Liver (tissue), 9 donors: ENCODE measurements around the gene NUDT1. TPM values are rescaled to one million over a fixed set of nuclear protein-coding genes. Genes with fewer than 3 reads are reported as not detected.

Experiments used
- DNase-seq: peaks from one replicate; pipeline ENCODE4 v3.0.0-alpha.2; 2017; ENCODE audit warnings: low spot score
- H3K27ac ChIP-seq, 2 donors: one replicate each; pipeline ENCODE4 v1.7.0; 2013; ENCODE audit warnings: inconsistent platforms in 2 of 2, low read length in 2 of 2, control low read depth in 1 of 2, low read depth in 1 of 2, mild to moderate bottlenecking in 1 of 2
- H3K27me3 ChIP-seq, 4 donors: one replicate each; pipeline versions ENCODE4 v1.6.1 to v1.7.0; 2013; ENCODE audit warnings: low read length in 3 of 4, inconsistent platforms in 1 of 4, mild to moderate bottlenecking in 1 of 4, moderate library complexity in 1 of 4; ENCODE audit not compliant: control insufficient read depth in 4 of 4, insufficient read depth in 4 of 4
- H3K36me3 ChIP-seq, 4 donors: one replicate each; pipeline versions ENCODE4 v1.6.1 to v1.7.0; 2013; ENCODE audit warnings: low read length in 3 of 4, mild to moderate bottlenecking in 3 of 4, low read depth in 1 of 4, moderate library complexity in 1 of 4; ENCODE audit not compliant: control insufficient read depth in 4 of 4, insufficient read depth in 3 of 4
- H3K4me1 ChIP-seq, 4 donors: one replicate each; pipeline versions ENCODE4 v1.6.1 to v1.7.0; 2013; ENCODE audit warnings: low read length in 3 of 4, mild to moderate bottlenecking in 3 of 4, moderate library complexity in 1 of 4; ENCODE audit not compliant: control insufficient read depth in 4 of 4, insufficient read depth in 4 of 4
- H3K4me3 ChIP-seq, 3 donors: one replicate each; pipeline versions ENCODE4 v1.6.1 to v1.7.0; 2013; ENCODE audit warnings: low read length in 3 of 3, control low read depth in 1 of 3, low read depth in 1 of 3, mild to moderate bottlenecking in 1 of 3
- H3K9ac ChIP-seq, 2 donors: one replicate each; pipeline ENCODE4 v1.7.0; 2013; ENCODE audit warnings: low read length in 2 of 2, mild to moderate bottlenecking in 2 of 2, moderate library complexity in 2 of 2, control low read depth in 1 of 2, low read depth in 1 of 2
- H3K9me3 ChIP-seq, 4 donors: one replicate each; pipeline versions ENCODE4 v1.6.1 to v1.7.0; 2013; ENCODE audit warnings: low read length in 3 of 4; ENCODE audit not compliant: control insufficient read depth in 4 of 4
- ATF3 ChIP-seq: IDR thresholded peaks from 2 replicates; pipeline ENCODE4 v1.6.1; 2016; ENCODE audit warnings: antibody characterized with exemption
- EGR1 ChIP-seq, 2 donors: IDR thresholded peaks; 2 replicates each; pipeline ENCODE4 v1.6.1; 2016 to 2018; ENCODE audit warnings: antibody characterized with exemption in 2 of 2, low read depth in 2 of 2
- FOXA1 ChIP-seq: IDR thresholded peaks from 2 replicates; pipeline ENCODE4 v1.6.1; 2016; ENCODE audit warnings: antibody characterized with exemption
- FOXA2 ChIP-seq: IDR thresholded peaks from 2 replicates; pipeline ENCODE4 v1.6.1; 2016; ENCODE audit warnings: antibody characterized with exemption
- GABPA ChIP-seq, 2 donors: IDR thresholded peaks in 1 of 2; conservative IDR thresholded peaks in 1 of 2; 2 replicates each; pipeline ENCODE4 v1.6.1; 2016; ENCODE audit warnings: antibody characterized with exemption in 2 of 2, mild to moderate bottlenecking in 1 of 2, moderate library complexity in 1 of 2
- HNF4A ChIP-seq, 2 donors: conservative IDR thresholded peaks; 2 replicates each; pipeline ENCODE4 v1.6.1; 2016; ENCODE audit warnings: antibody characterized with exemption in 2 of 2, mild to moderate bottlenecking in 2 of 2
- HNF4G ChIP-seq: IDR thresholded peaks from 2 replicates; pipeline ENCODE4 v1.6.1; 2016; ENCODE audit warnings: antibody characterized with exemption
- JUND ChIP-seq, 2 donors: IDR thresholded peaks; 2 replicates each; pipeline ENCODE4 v1.6.1; 2016; ENCODE audit warnings: antibody characterized with exemption in 2 of 2
- MAX ChIP-seq: IDR thresholded peaks from 2 replicates; pipeline ENCODE4 v1.6.1; 2016; ENCODE audit warnings: antibody characterized with exemption
- NR2F2 ChIP-seq: IDR thresholded peaks from 2 replicates; pipeline ENCODE4 v1.6.1; 2016; ENCODE audit warnings: antibody characterized with exemption
- RAD21 ChIP-seq, 2 donors: IDR thresholded peaks; 2 replicates each; pipeline ENCODE4 v1.6.1; 2016; ENCODE audit warnings: antibody characterized with exemption in 2 of 2, mild to moderate bottlenecking in 2 of 2
- RXRA ChIP-seq, 2 donors: IDR thresholded peaks; 2 replicates each; pipeline ENCODE4 v1.6.1; 2017 to 2018; ENCODE audit warnings: antibody characterized with exemption in 2 of 2, mild to moderate bottlenecking in 1 of 2
- SP1 ChIP-seq: IDR thresholded peaks from 2 replicates; pipeline ENCODE4 v1.6.1; 2018; ENCODE audit warnings: antibody characterized with exemption, mild to moderate bottlenecking
- TAF1 ChIP-seq: conservative IDR thresholded peaks from 2 replicates; pipeline ENCODE4 v1.6.1; 2016; ENCODE audit warnings: antibody characterized with exemption, mild to moderate bottlenecking
- YY1 ChIP-seq: IDR thresholded peaks from 2 replicates; pipeline ENCODE4 v1.6.1; 2016; ENCODE audit warnings: antibody characterized with exemption, mild to moderate bottlenecking
- ZBTB33 ChIP-seq: IDR thresholded peaks from 2 replicates; pipeline ENCODE4 v1.6.1; 2016; ENCODE audit warnings: antibody characterized with exemption
- WGBS: extraction: QIAGEN DNeasy Blood & Tissue Kit; methylation state at CpG from one replicate; pipeline ENCODE4 v1.1.7; 2013; 5-methylcytosine and 5-hydroxymethylcytosine counted together
- polyA plus RNA-seq, 2 donors: library from polyadenylated mRNA; stranded (reverse) in 1 of 2; unstranded in 1 of 2; fragments of 200-250 nt in 1 of 2; fragments of >200 nt in 1 of 2; fragmentation: Nextera tagmentation in 1 of 2; extraction: Ambion mirVana in 1 of 2; gene quantifications; one replicate each; pipeline versions ENCODE4 v1.2.1 to v1.2.3, GENCODE V29; 2013 to 2015
- total RNA-seq, 2 donors: library from RNA; depleted of rRNA; stranded (reverse); fragments of >200 nt; gene quantifications; one replicate each; pipeline ENCODE4 v1.2.3, GENCODE V29; 2014
- TF ChIP-seq, protein P1 (sequence below): fragments of 150-350 bp; IDR thresholded peaks from 2 replicates; pipeline ENCODE4 v1.5.1; 2017; ENCODE audit warnings: improper control_type of control experiment, low read depth, low read length; ENCODE audit not compliant: missing input control
- TF ChIP-seq, protein P2 (sequence below): IDR thresholded peaks from 2 replicates; pipeline ENCODE4 v1.6.1; 2016; ENCODE audit warnings: antibody characterized with exemption, mild to moderate bottlenecking
- donor health status: healthy.
- donor health status: healthy.
- donor health status: healthy.
- donor health status: healthy.
- donor health status: healthy.

Gene NUDT1
- total and polyA plus RNA-seq, 4 donors, result 1.0 to 22.3 (median 3.1) TPM

GRCh38 chr7:2213551-2214215, 28.3 kb upstream of the NUDT1 start:
- H3K9me3 ChIP-seq, result no peaks in the 10 kb centered on the region
- DNase-seq, result no peak
- H3K27me3 ChIP-seq, result no peaks in the 10 kb centered on the region
- peaks cover 6 to 61% (median 29%) of the 10 kb centered on the region in 4 donors for H3K36me3 ChIP-seq
- 96% methylated on average over 15 of the region's 15 CpGs for WGBS
- no peaks in the 10 kb centered on the region for H3K4me1 ChIP-seq
- TF ChIP-seq NR2F2 (no peak), ZBTB33 (no peak), HNF4A (conservative IDR thresholded peaks at IDR 0.05) (no peak), JUND (IDR thresholded peaks at IDR 0.05) (no peak)
- no peak overlapping the region for H3K9ac ChIP-seq
- H3K27ac ChIP-seq, result no peak overlapping the region
- no peak overlapping the region for H3K4me3 ChIP-seq

GRCh38 chr7:2214636-2215035, 27.4 kb upstream of the NUDT1 start:
- TF ChIP-seq FOXA2 (no peak), ZBTB33 (no peak), JUND (IDR thresholded peaks at IDR 0.05) (no peak), EGR1 (IDR thresholded peaks at IDR 0.05; ENCODE audit: low read depth in 2 of 2) (no peak), ATF3 (no peak), RAD21 (IDR thresholded peaks at IDR 0.05) (no peak), GABPA (IDR thresholded peaks at IDR 0.05 in 1 of 2, conservative IDR thresholded peaks at IDR 0.05 in 1 of 2) (no peak), TAF1 (no peak), MAX (no peak), RXRA (IDR thresholded peaks at IDR 0.05) (no peak), NR2F2 (no peak), HNF4A (conservative IDR thresholded peaks at IDR 0.05) (no peak), SP1 (no peak), HNF4G (no peak), YY1 (no peak), FOXA1 (no peak)
- TF ChIP-seq, protein P1, sequence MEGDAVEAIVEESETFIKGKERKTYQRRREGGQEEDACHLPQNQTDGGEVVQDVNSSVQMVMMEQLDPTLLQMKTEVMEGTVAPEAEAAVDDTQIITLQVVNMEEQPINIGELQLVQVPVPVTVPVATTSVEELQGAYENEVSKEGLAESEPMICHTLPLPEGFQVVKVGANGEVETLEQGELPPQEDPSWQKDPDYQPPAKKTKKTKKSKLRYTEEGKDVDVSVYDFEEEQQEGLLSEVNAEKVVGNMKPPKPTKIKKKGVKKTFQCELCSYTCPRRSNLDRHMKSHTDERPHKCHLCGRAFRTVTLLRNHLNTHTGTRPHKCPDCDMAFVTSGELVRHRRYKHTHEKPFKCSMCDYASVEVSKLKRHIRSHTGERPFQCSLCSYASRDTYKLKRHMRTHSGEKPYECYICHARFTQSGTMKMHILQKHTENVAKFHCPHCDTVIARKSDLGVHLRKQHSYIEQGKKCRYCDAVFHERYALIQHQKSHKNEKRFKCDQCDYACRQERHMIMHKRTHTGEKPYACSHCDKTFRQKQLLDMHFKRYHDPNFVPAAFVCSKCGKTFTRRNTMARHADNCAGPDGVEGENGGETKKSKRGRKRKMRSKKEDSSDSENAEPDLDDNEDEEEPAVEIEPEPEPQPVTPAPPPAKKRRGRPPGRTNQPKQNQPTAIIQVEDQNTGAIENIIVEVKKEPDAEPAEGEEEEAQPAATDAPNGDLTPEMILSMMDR, result no peak
- TF ChIP-seq, protein P2, sequence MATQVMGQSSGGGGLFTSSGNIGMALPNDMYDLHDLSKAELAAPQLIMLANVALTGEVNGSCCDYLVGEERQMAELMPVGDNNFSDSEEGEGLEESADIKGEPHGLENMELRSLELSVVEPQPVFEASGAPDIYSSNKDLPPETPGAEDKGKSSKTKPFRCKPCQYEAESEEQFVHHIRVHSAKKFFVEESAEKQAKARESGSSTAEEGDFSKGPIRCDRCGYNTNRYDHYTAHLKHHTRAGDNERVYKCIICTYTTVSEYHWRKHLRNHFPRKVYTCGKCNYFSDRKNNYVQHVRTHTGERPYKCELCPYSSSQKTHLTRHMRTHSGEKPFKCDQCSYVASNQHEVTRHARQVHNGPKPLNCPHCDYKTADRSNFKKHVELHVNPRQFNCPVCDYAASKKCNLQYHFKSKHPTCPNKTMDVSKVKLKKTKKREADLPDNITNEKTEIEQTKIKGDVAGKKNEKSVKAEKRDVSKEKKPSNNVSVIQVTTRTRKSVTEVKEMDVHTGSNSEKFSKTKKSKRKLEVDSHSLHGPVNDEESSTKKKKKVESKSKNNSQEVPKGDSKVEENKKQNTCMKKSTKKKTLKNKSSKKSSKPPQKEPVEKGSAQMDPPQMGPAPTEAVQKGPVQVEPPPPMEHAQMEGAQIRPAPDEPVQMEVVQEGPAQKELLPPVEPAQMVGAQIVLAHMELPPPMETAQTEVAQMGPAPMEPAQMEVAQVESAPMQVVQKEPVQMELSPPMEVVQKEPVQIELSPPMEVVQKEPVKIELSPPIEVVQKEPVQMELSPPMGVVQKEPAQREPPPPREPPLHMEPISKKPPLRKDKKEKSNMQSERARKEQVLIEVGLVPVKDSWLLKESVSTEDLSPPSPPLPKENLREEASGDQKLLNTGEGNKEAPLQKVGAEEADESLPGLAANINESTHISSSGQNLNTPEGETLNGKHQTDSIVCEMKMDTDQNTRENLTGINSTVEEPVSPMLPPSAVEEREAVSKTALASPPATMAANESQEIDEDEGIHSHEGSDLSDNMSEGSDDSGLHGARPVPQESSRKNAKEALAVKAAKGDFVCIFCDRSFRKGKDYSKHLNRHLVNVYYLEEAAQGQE, result no peak
- peaks cover 6 to 61% (median 29%) of the 10 kb centered on the region in 4 donors for H3K36me3 ChIP-seq
- 92% methylated on average over 9 of the region's 9 CpGs for WGBS
- H3K4me1 ChIP-seq, result no peaks in the 10 kb centered on the region
- no peak for DNase-seq
- H3K9me3 ChIP-seq, result no peaks in the 10 kb centered on the region
- no peak overlapping the region for H3K4me3 ChIP-seq
- no peaks in the 10 kb centered on the region for H3K27me3 ChIP-seq
- H3K27ac ChIP-seq, result no peak overlapping the region
- no peak overlapping the region for H3K9ac ChIP-seq
